PFSK-1 (cell line): ENCODE results near the gene IFT122.

ENCODE experiments used
- FOXP2 ChIP-seq: optimal IDR thresholded peaks from 2 replicates; pipeline ENCODE3; 2011; ENCODE audit warnings: borderline replicate concordance, control low read depth, inconsistent platforms; ENCODE audit not compliant: insufficient read depth; ENCODE audit errors: extremely low read length, extremely low read depth
- POLR2AphosphoS5 ChIP-seq: IDR thresholded peaks from 2 replicates; pipeline ENCODE4 v1.6.1; 2012; ENCODE audit warnings: low read depth, mild to moderate bottlenecking, control low read depth, low read length, moderate library complexity
- REST ChIP-seq, 2 experiments: IDR thresholded peaks; 2 replicates each; pipeline versions ENCODE4 v1.6.1 to v1.8.0; 2011 to 2012; ENCODE audit warnings: low read depth in 2 of 2, low read length in 2 of 2, control low read depth in 1 of 2, inconsistent platforms in 1 of 2, mild to moderate bottlenecking in 1 of 2, moderate library complexity in 1 of 2; ENCODE audit not compliant: insufficient read depth in 1 of 2
- SIN3A ChIP-seq: IDR thresholded peaks from 2 replicates; pipeline ENCODE4 v1.6.1; 2012; ENCODE audit warnings: mild to moderate bottlenecking, low read length, moderate library complexity, borderline replicate concordance; ENCODE audit not compliant: insufficient read depth
- TAF1 ChIP-seq: IDR thresholded peaks from 2 replicates; pipeline ENCODE4 v1.6.1; 2012; ENCODE audit warnings: low read length, control low read depth, borderline replicate concordance; ENCODE audit not compliant: insufficient read depth

IFT122 gene

DNA sequence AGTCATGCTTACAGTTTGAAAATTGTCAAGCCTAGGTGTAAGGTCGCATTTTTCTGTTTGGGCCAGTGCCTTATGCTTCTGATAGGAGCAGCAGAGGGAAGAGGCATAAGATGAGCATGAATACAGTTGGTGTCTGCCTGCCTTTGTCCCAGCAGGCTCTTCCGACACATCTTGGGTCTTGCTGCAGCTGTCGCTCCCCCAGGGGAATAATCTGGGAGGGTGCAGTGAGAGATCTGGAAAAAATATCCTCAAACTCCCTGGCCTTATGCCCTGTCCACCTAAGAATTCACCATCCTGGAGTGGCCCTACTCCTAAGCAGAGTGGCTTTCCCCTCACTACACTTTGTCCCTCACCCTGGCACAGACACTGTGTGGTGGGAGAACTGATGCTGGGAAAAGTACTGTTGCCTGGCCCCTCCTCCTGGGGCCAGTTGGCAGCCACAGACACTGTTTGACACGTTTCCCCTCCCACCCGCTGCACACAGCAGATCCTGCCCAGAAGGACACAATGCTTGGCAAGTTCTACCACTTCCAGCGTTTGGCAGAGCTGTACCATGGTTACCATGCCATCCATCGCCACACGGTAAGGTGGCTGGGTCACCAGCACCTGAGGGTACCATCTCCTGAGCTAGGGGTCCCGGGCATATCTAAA is 67.3 kb downstream of the IFT122 start:
- TF ChIP-seq REST (IDR thresholded peaks at IDR 0.05; ENCODE audit: insufficient read depth in 1 of 2, low read depth in 2 of 2, low read length in 2 of 2): no peak
- no peak for TF ChIP-seq FOXP2
- no peak for TF ChIP-seq TAF1
- TF ChIP-seq POLR2AphosphoS5: no peak
- no peak for TF ChIP-seq SIN3A

- TF ChIP-seq POLR2AphosphoS5 (no peak), FOXP2 (no peak), SIN3A (no peak), REST (IDR thresholded peaks at IDR 0.05; ENCODE audit: insufficient read depth in 1 of 2, low read depth in 2 of 2, low read length in 2 of 2) (no peak), TAF1 (no peak)
Measured at GRCh38 chr3:129512595-129512994, 72.6 kb downstream of the IFT122 start.

DNA sequence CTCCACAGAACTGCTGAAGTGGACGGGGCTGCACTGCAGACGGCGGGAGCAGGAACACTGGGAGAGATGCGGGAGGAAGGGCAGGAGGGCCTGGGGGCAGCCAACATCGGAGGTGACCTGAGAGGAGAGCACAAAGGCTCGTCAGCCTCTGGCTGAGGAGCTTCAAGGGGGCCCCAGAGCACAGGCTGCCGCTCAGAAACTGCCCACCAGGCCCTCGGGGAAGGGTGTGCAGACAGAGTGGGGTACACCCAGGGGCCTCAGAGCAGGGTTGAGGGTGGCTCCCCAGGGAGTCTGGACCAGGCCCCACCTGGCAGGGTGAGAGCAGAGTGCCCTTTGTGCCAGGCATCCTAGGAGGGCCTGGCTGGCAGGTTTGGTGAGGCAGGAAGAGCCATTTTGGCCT is 73.7 kb downstream of the IFT122 start:
- no peak for TF ChIP-seq FOXP2
- TF ChIP-seq TAF1: no peak
- no peak for TF ChIP-seq REST (IDR thresholded peaks at IDR 0.05; ENCODE audit: insufficient read depth in 1 of 2, low read depth in 2 of 2, low read length in 2 of 2)
- no peak for TF ChIP-seq POLR2AphosphoS5
- TF ChIP-seq SIN3A: no peak

GRCh38 chr3:129514110-129514509 is 74.1 kb downstream of the IFT122 start:
- TF ChIP-seq POLR2AphosphoS5: no peak
- TF ChIP-seq FOXP2: no peak
- no peak for TF ChIP-seq REST (IDR thresholded peaks at IDR 0.05; ENCODE audit: insufficient read depth in 1 of 2, low read depth in 2 of 2, low read length in 2 of 2)
- no peak for TF ChIP-seq TAF1
- no peak for TF ChIP-seq SIN3A
